Measurements from ENCODE around the gene GET4.

GRCh38 chr7:868189-868486, 8.2 kb upstream of the GET4 start:
- TF ChIP-seq CTCF (IDR thresholded peaks at IDR 0.05) (no peak), POLR2A (IDR thresholded peaks at IDR 0.05) (no peak)
